HUES48 (cell line): ENCODE measurements around the gene LENG9.

Experiments
- H3K27ac ChIP-seq: one replicate; pipeline ENCODE4 v1.7.0; 2013; ENCODE audit warnings: low read depth, low read length, inconsistent platforms
- H3K27me3 ChIP-seq: 2 replicates; pipeline ENCODE4 v1.6.1; 2013; ENCODE audit warnings: mild to moderate bottlenecking, low read length; ENCODE audit not compliant: control insufficient read depth, insufficient read depth
- H3K36me3 ChIP-seq: 2 replicates; pipeline ENCODE4 v1.6.1; 2013; ENCODE audit warnings: low read length; ENCODE audit not compliant: control insufficient read depth, insufficient read depth
- H3K4me1 ChIP-seq: 2 replicates; pipeline ENCODE4 v1.6.1; 2013; ENCODE audit warnings: mild to moderate bottlenecking, low read length; ENCODE audit not compliant: control insufficient read depth, insufficient read depth
- H3K4me3 ChIP-seq: 2 replicates; pipeline ENCODE4 v1.5.1; 2013; ENCODE audit warnings: mild to moderate bottlenecking, low read depth, low read length
- H3K9ac ChIP-seq: 2 replicates; pipeline ENCODE4 v1.6.1; 2013; ENCODE audit warnings: mild to moderate bottlenecking, low read depth, low read length, moderate library complexity
- H3K9me3 ChIP-seq: 2 replicates; pipeline ENCODE4 v1.6.1; 2013; ENCODE audit warnings: low read length; ENCODE audit not compliant: control insufficient read depth, insufficient read depth

The LENG9 gene

DNA sequence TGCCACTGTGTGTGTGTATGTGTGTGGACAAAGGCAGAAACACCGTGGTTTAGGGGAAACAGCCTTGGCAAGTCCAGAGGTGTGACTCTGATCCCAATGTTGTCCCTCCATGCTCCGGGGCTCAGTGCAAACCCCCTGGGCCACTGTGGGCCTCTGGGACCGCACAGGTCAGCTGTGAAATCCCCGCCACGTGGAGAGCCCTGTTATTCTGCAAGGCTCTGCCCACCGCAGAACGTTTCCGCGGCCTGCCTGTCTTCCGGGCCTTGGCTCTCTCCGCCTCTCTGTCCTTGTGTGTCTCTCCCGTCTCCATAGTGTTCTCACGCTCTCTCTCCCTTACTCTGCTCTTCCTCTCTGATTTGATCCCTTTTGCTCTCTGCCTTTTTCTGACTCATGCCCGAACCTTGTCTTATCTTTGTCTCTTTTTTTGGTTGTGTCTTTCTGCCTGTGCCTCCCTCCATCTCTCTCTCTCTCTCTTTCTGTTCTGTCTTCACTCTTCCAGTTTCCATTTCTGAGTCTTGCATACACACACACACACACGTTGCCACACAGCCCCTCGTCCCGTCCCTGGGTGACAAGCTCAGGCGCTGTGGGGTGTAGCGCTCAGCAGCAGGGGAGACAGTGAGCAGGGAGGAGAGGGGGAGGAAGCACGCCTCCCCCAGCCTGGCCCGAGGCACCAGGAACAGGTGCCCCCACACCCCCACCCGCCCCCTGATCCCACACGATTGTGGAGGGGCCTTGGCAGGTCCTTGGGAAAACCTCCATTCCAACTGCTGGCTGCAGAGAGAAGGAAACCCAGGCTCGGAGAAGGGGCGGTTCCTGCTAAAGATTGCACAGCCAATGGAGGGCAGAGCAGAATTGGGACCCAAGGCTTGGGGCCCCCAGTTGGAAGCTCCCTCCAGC lies 45.3 kb downstream of the LENG9 start:
- Histone ChIP-seq H3K4me3 (no peak overlapping the region), H3K9ac (no peak overlapping the region), H3K27me3 (peaks cover 29% of the 10 kb centered on the region), H3K27ac (peak overlapping the region; percentile 40), H3K4me1 (peaks cover 35% of the 10 kb centered on the region), H3K9me3 (peaks cover 8% of the 10 kb centered on the region), H3K36me3 (peaks cover 6% of the 10 kb centered on the region; the same call in 1 of the 2 replicates)

DNA sequence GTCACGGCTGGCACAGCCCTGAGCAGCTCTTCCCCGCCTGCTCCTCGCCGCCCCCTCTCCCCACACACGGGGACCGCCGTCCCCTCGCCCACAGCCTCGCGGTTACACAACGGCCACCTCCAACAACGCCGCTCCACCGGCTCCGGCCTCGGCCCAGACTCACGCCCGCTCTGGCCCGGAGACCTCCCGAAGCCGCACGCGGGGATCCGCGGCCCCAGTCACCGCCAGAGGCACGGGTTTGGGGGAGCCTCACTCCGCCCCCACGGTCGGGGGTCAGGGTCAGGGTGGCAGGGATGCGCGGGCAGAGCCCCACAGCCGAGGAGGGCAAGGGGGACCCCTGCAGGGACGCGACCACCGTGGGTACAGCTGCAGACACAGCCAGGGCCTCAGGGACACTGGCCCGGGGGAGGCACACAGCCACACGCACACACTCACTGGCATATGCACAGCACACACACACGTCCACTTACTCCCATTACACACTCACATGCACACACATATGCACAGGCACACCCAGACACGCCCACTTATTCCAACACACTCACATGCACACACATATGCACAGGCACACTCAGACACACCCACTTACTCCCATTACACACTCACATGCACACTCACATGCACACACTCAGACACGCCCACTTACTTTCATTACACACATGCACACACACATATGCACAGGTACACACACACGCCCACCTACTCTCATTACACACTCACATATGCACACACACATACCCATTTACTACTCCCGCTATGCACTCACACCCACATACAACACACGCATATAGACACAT lies 46.7 kb downstream of the LENG9 start:
- H3K9ac ChIP-seq, result no peak overlapping the region
- H3K9me3 ChIP-seq, result peaks cover 8% of the 10 kb centered on the region
- peaks cover 29% of the 10 kb centered on the region for H3K4me1 ChIP-seq
- H3K4me3 ChIP-seq, result peak overlapping the region; percentile 68
- H3K27me3 ChIP-seq, result peaks cover 34% of the 10 kb centered on the region
- no peak overlapping the region for H3K27ac ChIP-seq
- peaks cover 3% of the 10 kb centered on the region; the same call in 1 of the 2 replicates for H3K36me3 ChIP-seq

DNA sequence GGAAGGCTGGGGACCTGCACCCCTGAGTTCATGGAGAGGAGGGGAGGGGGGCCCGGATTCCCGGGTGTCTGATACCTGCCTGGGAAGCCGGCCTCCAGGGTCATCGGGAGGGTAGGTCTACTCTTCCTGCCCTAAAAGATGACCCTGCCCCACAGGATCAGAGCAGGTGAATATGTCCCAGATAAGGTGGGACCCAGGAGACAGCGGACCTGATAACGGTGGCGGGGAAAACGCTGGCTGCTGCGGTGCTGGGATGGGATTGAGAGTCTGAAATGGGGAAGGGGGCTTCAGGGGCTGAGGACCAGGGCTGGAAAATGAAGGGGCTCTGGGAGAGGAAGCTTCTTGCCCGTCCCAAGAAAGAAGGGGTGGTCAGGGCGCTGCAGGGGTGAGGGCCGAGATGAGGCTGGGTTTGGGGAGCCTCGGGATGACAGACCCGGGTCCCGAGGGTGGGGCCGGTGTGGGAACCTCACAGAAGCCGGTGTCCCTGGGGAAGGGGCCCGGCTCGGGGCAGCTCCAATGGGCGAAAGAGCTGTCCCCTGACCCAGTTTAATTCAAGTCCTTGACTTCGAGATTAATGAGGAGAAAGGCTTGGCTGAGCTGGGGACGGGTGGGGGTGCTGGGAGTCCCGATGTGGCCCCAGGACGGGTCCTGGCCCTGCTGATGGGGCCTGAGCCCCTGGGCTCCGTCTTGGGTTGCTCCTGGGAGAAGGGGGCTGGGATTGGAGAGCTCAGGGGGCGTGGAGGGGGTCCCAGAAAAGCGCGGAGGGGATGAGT lies 47.5 kb downstream of the LENG9 start:
- H3K4me1 ChIP-seq, result peaks cover 21% of the 10 kb centered on the region
- H3K27me3 ChIP-seq, result peaks cover 34% of the 10 kb centered on the region
- peak overlapping the region; percentile 68 for H3K4me3 ChIP-seq
- no peak overlapping the region; the same call in 1 of the 2 replicates for H3K9ac ChIP-seq
- peaks cover 8% of the 10 kb centered on the region for H3K9me3 ChIP-seq
- H3K36me3 ChIP-seq, result peaks cover 3% of the 10 kb centered on the region; the same call in 1 of the 2 replicates
- no peak overlapping the region for H3K27ac ChIP-seq

DNA sequence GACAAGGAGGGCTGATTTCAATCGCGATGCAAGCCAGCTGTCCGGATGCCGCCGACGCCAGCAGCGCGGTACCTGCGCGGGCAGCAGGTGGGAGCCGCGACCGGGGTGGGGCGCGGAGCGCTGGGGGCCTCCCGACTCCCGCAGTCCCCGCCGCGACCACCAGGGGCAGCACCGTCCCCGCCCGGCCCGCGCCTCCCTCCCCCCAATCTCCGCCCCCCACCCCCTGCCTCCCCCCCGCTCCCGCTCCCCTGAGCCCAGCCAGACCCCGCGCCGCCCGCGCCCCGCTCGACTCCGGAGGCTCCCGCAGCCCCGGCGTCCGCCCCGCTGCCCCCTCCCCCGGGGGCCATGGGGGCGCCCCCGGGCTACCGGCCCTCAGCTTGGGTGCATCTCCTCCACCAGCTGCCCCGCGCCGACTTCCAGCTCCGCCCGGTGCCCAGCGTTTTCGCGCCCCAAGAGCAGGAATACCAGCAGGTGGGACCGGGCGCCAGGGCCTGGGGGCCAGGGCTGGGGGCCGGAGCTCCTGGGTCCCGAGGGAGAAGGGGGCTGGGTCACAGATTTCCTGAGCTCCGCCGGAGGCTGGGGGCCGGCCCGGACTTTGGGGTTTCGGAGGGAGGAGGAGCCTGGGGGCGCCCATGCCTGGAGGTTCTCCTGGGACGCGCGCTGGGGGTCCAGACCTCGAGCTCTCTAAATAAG lies 48.2 kb downstream of the LENG9 start, which contains the start of gene TTYH1:
Gene TTYH1 (plus strand): TSS at position 257 of the 693 bp plus-strand sequence. CDS start 89 bp downstream, at position 346.
- H3K27ac ChIP-seq, result no peak within 1 kb of the TSS
- H3K9me3 ChIP-seq, result peaks cover 8% of the 10 kb centered on the region
- no peak within 1 kb of the TSS; the same call in 1 of the 2 replicates for H3K9ac ChIP-seq
- H3K4me3 ChIP-seq, result peak within 1 kb of the TSS; percentile 68
- peaks cover 3% of the 10 kb centered on the region; the same call in 1 of the 2 replicates for H3K36me3 ChIP-seq
- peaks cover 34% of the 10 kb centered on the region for H3K27me3 ChIP-seq
- peaks cover 23% of the 10 kb centered on the region for H3K4me1 ChIP-seq

DNA sequence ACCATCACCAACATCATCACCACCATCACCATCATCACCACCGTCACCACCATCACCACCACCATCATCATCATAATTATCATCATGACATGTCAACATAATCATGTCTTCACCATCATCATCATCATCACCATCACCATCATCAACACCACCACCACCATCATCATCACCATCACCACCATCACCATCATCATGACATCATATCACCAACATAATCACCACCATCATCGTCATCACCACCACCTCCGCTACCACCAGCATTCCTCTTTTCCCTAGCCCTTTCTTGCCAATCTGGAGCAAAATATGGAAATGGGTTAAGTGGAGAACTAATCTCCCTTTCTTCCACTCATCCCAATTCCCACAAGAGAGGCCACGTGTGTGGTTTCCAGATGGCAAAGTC lies 49.4 kb downstream of the LENG9 start:
- H3K9ac ChIP-seq, result no peak overlapping the region
- no peak overlapping the region for H3K4me3 ChIP-seq
- H3K4me1 ChIP-seq, result peaks cover 13% of the 10 kb centered on the region; the same call in 1 of the 2 replicates
- no peak overlapping the region for H3K27ac ChIP-seq
- H3K9me3 ChIP-seq, result peaks cover 8% of the 10 kb centered on the region
- peaks cover 34% of the 10 kb centered on the region for H3K27me3 ChIP-seq
- peaks cover 3% of the 10 kb centered on the region; the same call in 1 of the 2 replicates for H3K36me3 ChIP-seq

DNA sequence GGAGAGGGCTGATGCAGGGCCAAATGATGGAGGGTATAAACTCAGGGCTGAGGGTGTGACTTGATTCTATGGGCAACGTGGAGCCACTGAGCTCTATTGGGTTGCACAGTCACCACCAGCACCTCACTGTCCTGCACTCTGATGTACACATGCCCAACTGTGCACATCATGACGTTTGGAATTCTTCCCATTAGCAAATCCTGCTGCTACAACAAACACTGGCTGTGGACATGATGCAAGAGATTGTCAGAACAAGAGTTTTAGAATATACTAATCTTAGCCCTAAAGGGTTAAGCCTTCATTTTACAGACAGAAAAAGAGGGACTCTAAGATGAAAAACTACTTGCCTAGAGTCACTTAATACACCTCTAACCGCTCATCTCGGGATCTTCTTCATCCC lies 50.7 kb downstream of the LENG9 start:
- Histone ChIP-seq H3K9ac (no peak overlapping the region), H3K9me3 (peaks cover 8% of the 10 kb centered on the region)

More for the DNA sequence above, 50.7 kb downstream of the LENG9 start:
- no peak overlapping the region for H3K4me3 ChIP-seq
- H3K27ac ChIP-seq, result no peak overlapping the region
- peaks cover 3% of the 10 kb centered on the region; the same call in 1 of the 2 replicates for H3K36me3 ChIP-seq
- peaks cover 4% of the 10 kb centered on the region; the same call in 1 of the 2 replicates for H3K4me1 ChIP-seq
- H3K27me3 ChIP-seq, result peaks cover 34% of the 10 kb centered on the region
